Measurements from ENCODE around the gene IGF1R. TPM values are rescaled to one million over a fixed set of nuclear protein-coding genes. Genes with fewer than 3 reads are reported as not detected.

Gene IGF1R
- total and polyA plus RNA-seq, 2 of the 8 experiments (the other 6 are each of a cell fraction or from before 2014, with no cell fraction given): 32.9 to 109 TPM

GRCh38 chr15:98956796-98957553 lies 308.6 kb downstream of the IGF1R start:
- no peak overlapping the region for H3K9ac ChIP-seq (replicated peaks in 1 of 4; ENCODE audit: extremely low read depth in 1 of 4, low read depth in 3 of 4, low read length in 3 of 4)
- H2AFZ ChIP-seq (ENCODE audit: low read length): no peak overlapping the region
- no peak overlapping the region for H2BK20ac ChIP-seq (ENCODE audit: low read length)
- H4K20me1 ChIP-seq (replicated peaks in 1 of 2; ENCODE audit: control insufficient read depth in 1 of 2, insufficient read depth in 2 of 2, low read length in 2 of 2): peaks cover 1 to 2% of the 10 kb centered on the region in 2 experiments
- ChIA-PET CTCF (ENCODE audit: partially characterized antibody) (interaction anchor here (1.0 to 1.7 kb wide), 3 partner anchors 9 to 114 kb away, joined by 3 read pairs; no protein-coding TSS in a partner anchor), POLR2A (ENCODE audit: partially characterized antibody) (no interaction called here)
- no peak overlapping the region for H4K91ac ChIP-seq (replicated peaks; ENCODE audit: insufficient read length, low read length)
- no peak overlapping the region for H2BK12ac ChIP-seq (ENCODE audit: low read depth, low read length)
- no peak overlapping the region for H3K14ac ChIP-seq (ENCODE audit: insufficient read length)
- WGBS, 2 experiments (ENCODE audit: extremely low coverage in 1 of 2, insufficient coverage in 1 of 2, insufficient read length in 1 of 2, insufficient replicate concordance in 2 of 2, low coverage in 1 of 2, low lambda C conversion rate in 2 of 2, missing lambda C conversion rate in 1 of 2): 95% methylated on average over 39 of the region's 39 CpGs; no CpG with 5 or more reads in 1 of the 2 experiments
- H2BK15ac ChIP-seq (ENCODE audit: low read length): no peak overlapping the region
- H3K4me2 ChIP-seq (ENCODE audit: insufficient read depth in 1 of 2, low read depth in 2 of 2, low read length in 2 of 2): no peak overlapping the region
- FAIRE-seq (no peak), DNase-seq (ENCODE audit: low read depth in 1 of 2, low spot score in 2 of 2) (no peak)
- H3K18ac ChIP-seq (ENCODE audit: extremely low read depth, low read length): no peak overlapping the region
- no peak overlapping the region for H3K27ac ChIP-seq (ENCODE audit: low read depth, low read length)
- no peaks in the 10 kb centered on the region for H3K27me3 ChIP-seq (replicated peaks in 1 of 4; ENCODE audit: control insufficient read depth in 3 of 4, extremely low read depth in 1 of 4, insufficient read depth in 3 of 4, low read length in 3 of 4)
- no peak overlapping the region for H3K4ac ChIP-seq (replicated peaks; ENCODE audit: insufficient read length, low read depth, low read length)
- peaks cover 3 to 10% of the 10 kb centered on the region in 2 experiments; a peak in 1 of 4 replicates for H3K9me3 ChIP-seq (ENCODE audit: insufficient read depth in 2 of 2, low read depth in 1 of 2, low read length in 1 of 2)
- H3K23ac ChIP-seq (ENCODE audit: insufficient read length): no peak overlapping the region
- no peak overlapping the region for H2BK120ac ChIP-seq (replicated peaks; ENCODE audit: low read depth, low read length)
- H3K56ac ChIP-seq (replicated peaks; ENCODE audit: insufficient read length, low read depth, low read length): no peak overlapping the region
- no peak overlapping the region for H2AK5ac ChIP-seq (ENCODE audit: low read depth, low read length)
- H3K4me3 ChIP-seq (ENCODE audit: extremely low read depth in 1 of 4, insufficient read depth in 2 of 4, low read depth in 3 of 4, low read length in 4 of 4): no peak overlapping the region
- no peaks in the 10 kb centered on the region for H3K79me2 ChIP-seq (ENCODE audit: control insufficient read depth in 1 of 2, insufficient read depth in 2 of 2, low read length in 2 of 2)
- 0 out of 2 replicates have a peak, but pooled peaks cover 1% of the 10 kb centered on the region for H3K23me2 ChIP-seq (ENCODE audit: low read depth, low read length)
- no peak overlapping the region; the same call in 1 of the 2 replicates for H2BK5ac ChIP-seq (ENCODE audit: low read depth, low read length)
- H4K8ac ChIP-seq (ENCODE audit: extremely low read depth, insufficient read depth, low read length): no peak overlapping the region
- H3K79me1 ChIP-seq (ENCODE audit: low read depth, low read length): no peaks in the 10 kb centered on the region
- H4K5ac ChIP-seq (ENCODE audit: insufficient read length, low read depth, low read length): no peak overlapping the region
- H3K36me3 ChIP-seq (ENCODE audit: control insufficient read depth in 2 of 4, insufficient read depth in 4 of 4, low read length in 3 of 4): peaks cover 12 to 58% (median 41%) of the 10 kb centered on the region in 4 experiments
- no peaks in the 10 kb centered on the region for H3K4me1 ChIP-seq (replicated peaks in 1 of 4; ENCODE audit: control insufficient read depth in 3 of 4, insufficient read depth in 4 of 4, low read length in 3 of 4)
- TF ChIP-seq YY1 (IDR thresholded peaks at IDR 0.05; ENCODE audit: low read depth, low read length): no peak
- TF ChIP-seq SIRT6 (IDR thresholded peaks at IDR 0.05; ENCODE audit: low read length): no peak
- TF ChIP-seq CHD1 (IDR thresholded peaks at IDR 0.05; ENCODE audit: low read depth, low read length): no peak
- TF ChIP-seq CBX8 (IDR thresholded peaks at IDR 0.05; ENCODE audit: borderline replicate concordance, low read depth, low read length): no peak
- TF ChIP-seq CBX5 (IDR thresholded peaks at IDR 0.05; ENCODE audit: low read depth, low read length): no peak
- TF ChIP-seq SP1 (IDR thresholded peaks at IDR 0.05; ENCODE audit: low read depth, low read length): no peak
- no peak for TF ChIP-seq KDM1A (IDR thresholded peaks at IDR 0.05; ENCODE audit: borderline replicate concordance, low read length)
- no peak for TF ChIP-seq ATF3 (IDR thresholded peaks at IDR 0.05; ENCODE audit: insufficient read depth, low read depth, low read length)
- no peak for TF ChIP-seq E2F6 (IDR thresholded peaks at IDR 0.05)
- no peak for TF ChIP-seq SUZ12 (IDR thresholded peaks at IDR 0.05; ENCODE audit: low read length)
- TF ChIP-seq KDM5A (IDR thresholded peaks at IDR 0.05; ENCODE audit: low read length): no peak
- TF ChIP-seq MAX (IDR thresholded peaks at IDR 0.05): no peak
